RWPE2 (cell line): ENCODE measurements around the gene MAP7D1.
"Not testable (repeated sequence)": the region's sequence is repeated elsewhere in the genome, so short reads cannot be mapped to it uniquely, and the experiment has no call there.

Source experiments
- ATAC-seq: fragments of 200-7000 bp; cut with Tn5 transposase; 3 replicates; pipeline ENCODE4 v1.9.1; 2021; ENCODE audit warnings: low read depth
- DNase-seq: peaks from one replicate; pipeline ENCODE4 v3.0.0-alpha.2; 2020; ENCODE audit warnings: low spot score
- H3K27ac ChIP-seq: fragments of 450-650 bp; 2 replicates; pipeline ENCODE4 v1.5.1; 2017; ENCODE audit warnings: mild to moderate bottlenecking; ENCODE audit not compliant: poor library complexity, severe bottlenecking
- H3K27me3 ChIP-seq: fragments of 250-450 bp; sonication (Bioruptor Pico); 2 replicates; pipeline ENCODE4 v1.5.1; 2021; ENCODE audit warnings: mild to moderate bottlenecking, moderate library complexity; ENCODE audit not compliant: insufficient read depth, poor library complexity, severe bottlenecking
- H3K36me3 ChIP-seq: fragments of 250-450 bp; sonication (Bioruptor Pico); 2 replicates; pipeline ENCODE4 v1.5.1; 2020; ENCODE audit warnings: low read depth, mild to moderate bottlenecking, moderate library complexity
- H3K4me1 ChIP-seq: fragments of 250-450 bp; sonication (Bioruptor Pico); 2 replicates; pipeline ENCODE4 v1.5.1; 2021; ENCODE audit warnings: mild to moderate bottlenecking, moderate library complexity; ENCODE audit not compliant: insufficient read depth, poor library complexity, severe bottlenecking
- H3K4me3 ChIP-seq: fragments of 250-450 bp; sonication (Bioruptor Pico); 2 replicates; pipeline ENCODE4 v1.5.1; 2021; ENCODE audit warnings: mild to moderate bottlenecking, moderate library complexity; ENCODE audit not compliant: severe bottlenecking
- H3K9me3 ChIP-seq: fragments of 250-450 bp; sonication (Bioruptor Pico); 2 replicates; pipeline ENCODE4 v1.5.1; 2021; ENCODE audit warnings: mild to moderate bottlenecking, moderate library complexity; ENCODE audit not compliant: severe bottlenecking
- CTCF ChIP-seq: fragments of 450-650 bp; IDR thresholded peaks from one replicate; pipeline ENCODE4 v1.5.1; 2017; ENCODE audit warnings: mild to moderate bottlenecking, moderate library complexity; ENCODE audit not compliant: poor library complexity, severe bottlenecking

Gene MAP7D1

GRCh38 chr1:36212782-36213181 lies 56.8 kb downstream of the MAP7D1 start:
- Histone ChIP-seq H3K27ac (no peak overlapping the region), H3K27me3 (no peaks in the 10 kb centered on the region), H3K4me3 (no peak overlapping the region), H3K9me3 (no peaks in the 10 kb centered on the region), H3K4me1 (no peaks in the 10 kb centered on the region), H3K36me3 (no peaks in the 10 kb centered on the region)
- DNase-seq: no peak
- no peak for ATAC-seq
- no peak for TF ChIP-seq CTCF

- Histone ChIP-seq H3K4me3 (no peak overlapping the region), H3K36me3 (no peaks in the 10 kb centered on the region), H3K27ac (no peak overlapping the region), H3K9me3 (no peaks in the 10 kb centered on the region), H3K27me3 (no peaks in the 10 kb centered on the region), H3K4me1 (no peaks in the 10 kb centered on the region)
- TF ChIP-seq CTCF: peak; percentile 45
- DNase-seq (no peak), ATAC-seq (peak; percentile 73)
These were observed 61.7 kb downstream of the MAP7D1 start for GRCh38 chr1:36217670-36218069.

GRCh38 chr1:36221901-36222300 lies 65.9 kb downstream of the MAP7D1 start:
- peaks cover 18% of the 10 kb centered on the region for H3K36me3 ChIP-seq
- not testable (repeated sequence) for H3K27me3 ChIP-seq, H3K4me3 ChIP-seq, H3K27ac ChIP-seq, H3K9me3 ChIP-seq, ATAC-seq, DNase-seq
- peaks cover 17% of the 10 kb centered on the region for H3K4me1 ChIP-seq

DNA sequence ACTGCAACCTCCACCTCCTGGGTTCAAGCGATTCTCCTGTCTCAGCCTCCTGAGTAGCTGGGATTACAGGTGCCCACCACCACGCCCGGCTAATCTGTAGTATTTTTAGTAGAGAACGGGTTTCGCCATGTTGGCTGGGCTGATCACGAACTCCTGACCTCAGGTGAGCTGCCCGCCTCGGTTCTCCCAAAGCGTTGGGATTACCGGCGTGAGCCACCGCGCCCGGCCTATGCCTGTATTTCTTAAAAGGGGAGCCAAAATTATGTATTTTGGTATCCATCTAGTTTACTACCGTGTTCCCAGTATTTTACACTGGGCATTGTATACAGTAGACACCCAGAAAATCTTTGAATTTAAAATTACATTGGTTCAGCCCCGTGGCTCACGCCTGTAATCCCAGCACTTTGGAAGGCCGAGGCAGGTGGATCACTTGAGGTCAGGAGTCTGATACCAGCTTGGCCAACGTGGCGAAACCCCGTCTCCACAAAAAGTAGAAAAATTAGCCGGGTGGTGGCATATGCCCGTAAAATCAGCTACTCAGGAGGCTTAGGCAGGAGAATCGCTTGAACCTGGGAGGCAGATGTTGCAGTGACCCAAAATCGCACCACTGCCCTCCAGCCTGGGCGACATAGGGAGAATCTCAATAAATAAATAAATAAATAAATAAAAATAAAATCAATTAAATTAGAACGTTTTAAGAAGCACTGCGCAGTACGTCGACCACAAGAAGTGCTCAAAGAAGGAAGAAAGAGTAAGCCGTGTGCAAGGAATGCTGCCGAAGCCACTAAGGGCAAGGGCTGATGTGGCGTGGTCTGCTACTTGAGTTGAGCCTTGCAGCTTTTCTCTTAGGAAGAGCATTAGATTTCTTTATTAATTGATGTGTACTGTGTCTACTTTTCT lies 66.8 kb downstream of the MAP7D1 start:
- no peak for DNase-seq
- Histone ChIP-seq H3K4me1 (peaks cover 17% of the 10 kb centered on the region), H3K36me3 (peaks cover 26% of the 10 kb centered on the region), H3K9me3 (no peaks in the 10 kb centered on the region), H3K27ac (peak overlapping the region; percentile 79), H3K4me3 (peak overlapping the region; percentile 71), H3K27me3 (no peaks in the 10 kb centered on the region)
- TF ChIP-seq CTCF: no peak
- ATAC-seq: no peak

DNA sequence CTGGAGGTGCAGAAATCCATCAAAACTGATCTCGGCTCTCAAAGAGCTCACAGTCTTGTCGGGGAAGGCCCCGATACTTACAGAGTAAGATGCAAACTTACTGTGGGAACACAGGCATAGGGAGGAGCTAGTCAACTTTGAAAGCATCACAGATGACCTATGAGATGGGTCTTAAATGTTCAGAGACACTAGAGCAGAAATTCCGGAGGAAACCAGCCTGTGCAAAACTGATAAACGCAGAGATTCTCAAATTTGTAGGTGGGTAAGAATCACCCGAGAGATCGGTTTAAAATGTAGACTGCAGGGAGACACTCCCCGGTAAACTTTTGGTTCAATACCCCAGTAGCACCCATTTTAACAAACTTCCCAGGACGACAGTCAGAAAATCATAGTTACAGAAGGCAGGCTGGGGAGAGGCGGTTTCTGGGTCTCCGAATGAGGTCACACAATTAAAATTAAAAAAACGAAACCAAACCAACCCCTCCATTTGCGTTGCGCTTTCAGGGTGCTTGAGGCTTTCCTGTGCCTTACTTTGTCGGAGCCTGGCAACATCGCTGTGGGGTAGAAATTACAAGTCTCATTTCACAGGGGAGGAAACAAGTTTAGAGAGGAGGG lies 67.5 kb downstream of the MAP7D1 start:
- H3K27me3 ChIP-seq: no peaks in the 10 kb centered on the region
- H3K9me3 ChIP-seq: no peaks in the 10 kb centered on the region
- H3K4me1 ChIP-seq: peaks cover 17% of the 10 kb centered on the region
- DNase-seq (no peak), ATAC-seq (peak; percentile 0; the same call in 1 of the 3 replicates)
- H3K27ac ChIP-seq: peak overlapping the region; percentile 79
- TF ChIP-seq CTCF: no peak
- peak overlapping the region; percentile 71 for H3K4me3 ChIP-seq
- H3K36me3 ChIP-seq: peaks cover 34% of the 10 kb centered on the region
